ACC112 (cell line): Measurements from ENCODE around the gene UBA3.

Source experiments
- H2AFZ ChIP-seq: fragments of 200-600 bp; sonication (generic); one replicate; pipeline ENCODE4 v1.6.0; 2017; ENCODE audit warnings: antibody characterized with exemption, low read length; ENCODE audit not compliant: unreplicated experiment
- H3K27ac ChIP-seq: fragments of 200-600 bp; sonication (generic); 2 replicates; pipeline ENCODE4 v1.5.1; 2014; ENCODE audit warnings: low read depth, mild to moderate bottlenecking, antibody characterized with exemption, low read length, moderate library complexity
- H3K27me3 ChIP-seq: fragments of 200-600 bp; sonication (generic); 2 replicates; pipeline ENCODE4 v1.6.1; 2014; ENCODE audit warnings: mild to moderate bottlenecking, antibody characterized with exemption, low read length, moderate library complexity, mixed read lengths; ENCODE audit not compliant: insufficient read depth
- H3K36me3 ChIP-seq: fragments of 200-600 bp; sonication (generic); 2 replicates; pipeline ENCODE4 v1.6.1; 2016; ENCODE audit warnings: mild to moderate bottlenecking, antibody characterized with exemption, low read length, moderate library complexity, mixed read lengths; ENCODE audit not compliant: insufficient read depth
- H3K4me1 ChIP-seq: fragments of 200-600 bp; sonication (generic); one replicate; pipeline ENCODE4 v1.6.1; 2016; ENCODE audit warnings: low read length, mixed read lengths; ENCODE audit not compliant: insufficient read depth, unreplicated experiment, control insufficient read depth
- H3K4me3 ChIP-seq: fragments of 200-600 bp; sonication (generic); 2 replicates; pipeline ENCODE4 v1.5.1; 2014; ENCODE audit warnings: mild to moderate bottlenecking, low read depth, low read length
- H3K79me2 ChIP-seq: fragments of 200-600 bp; sonication (generic); one replicate; pipeline ENCODE4 v1.6.0; 2016; ENCODE audit warnings: low read length; ENCODE audit not compliant: control insufficient read depth, unreplicated experiment, insufficient read depth

The UBA3 gene

GRCh38 chr3:69087030-69087791 lies 7.0 kb upstream of the UBA3 start:
- Histone ChIP-seq H3K27ac (peak overlapping the region; percentile 94), H3K4me3 (peak overlapping the region; percentile 95), H2AFZ (no peak overlapping the region), H3K27me3 (no peaks in the 10 kb centered on the region), H3K36me3 (peaks cover 10% of the 10 kb centered on the region; the same call in 1 of the 2 replicates), H3K4me1 (peaks cover 61% of the 10 kb centered on the region), H3K79me2 (peaks cover 66% of the 10 kb centered on the region)

- H3K4me1 ChIP-seq: peaks cover 62% of the 10 kb centered on the region
- peaks cover 7% of the 10 kb centered on the region; the same call in 1 of the 2 replicates for H3K36me3 ChIP-seq
- peaks cover 55% of the 10 kb centered on the region for H3K79me2 ChIP-seq
- H2AFZ ChIP-seq: peak overlapping the region; percentile 89
- H3K27ac ChIP-seq: peak overlapping the region; percentile 94
- peak overlapping the region; percentile 95 for H3K4me3 ChIP-seq
- H3K27me3 ChIP-seq: no peaks in the 10 kb centered on the region
Measured at GRCh38 chr3:69085833-69086722, 5.9 kb upstream of the UBA3 start.

GRCh38 chr3:69085168-69085832 lies 5.1 kb upstream of the UBA3 start:
- H3K36me3 ChIP-seq: peaks cover 7% of the 10 kb centered on the region; the same call in 1 of the 2 replicates
- H3K79me2 ChIP-seq: peaks cover 48% of the 10 kb centered on the region
- peaks cover 63% of the 10 kb centered on the region for H3K4me1 ChIP-seq
- peak overlapping the region; percentile 95 for H3K4me3 ChIP-seq
- peak overlapping the region; percentile 89 for H2AFZ ChIP-seq
- H3K27me3 ChIP-seq: no peaks in the 10 kb centered on the region
- H3K27ac ChIP-seq: peak overlapping the region; percentile 94

- Histone ChIP-seq H3K27ac (peak within 1 kb of the TSS; percentile 94), H3K27me3 (no peaks in the 10 kb centered on the region), H3K36me3 (peaks cover 7% of the 10 kb centered on the region; the same call in 1 of the 2 replicates), H3K4me3 (peak within 1 kb of the TSS; percentile 95), H3K4me1 (peaks cover 56% of the 10 kb centered on the region), H2AFZ (peak within 1 kb of the TSS; percentile 89), H3K79me2 (peaks cover 45% of the 10 kb centered on the region)
Measured at GRCh38 chr3:69084326-69085167, 4.4 kb upstream of the UBA3 start, which contains the start of gene ARL6IP5. Gene ARL6IP5 (plus strand): TSS chr3:69084937. CDS start chr3:69085048, 111 bp downstream.

- Histone ChIP-seq H3K27ac (peak overlapping the region; percentile 94), H3K79me2 (peaks cover 45% of the 10 kb centered on the region), H3K36me3 (no peaks in the 10 kb centered on the region), H3K4me3 (peak overlapping the region; percentile 95), H3K4me1 (peaks cover 51% of the 10 kb centered on the region), H3K27me3 (no peaks in the 10 kb centered on the region), H2AFZ (no peak overlapping the region)
Measured at GRCh38 chr3:69082805-69083204, 2.6 kb upstream of the UBA3 start.

- peaks cover 45% of the 10 kb centered on the region for H3K79me2 ChIP-seq
- no peaks in the 10 kb centered on the region for H3K36me3 ChIP-seq
- H3K27ac ChIP-seq: peak overlapping the region; percentile 94
- H3K4me3 ChIP-seq: peak overlapping the region; percentile 95; the same call in 1 of the 2 replicates
- no peak overlapping the region for H2AFZ ChIP-seq
- H3K4me1 ChIP-seq: peaks cover 50% of the 10 kb centered on the region
- H3K27me3 ChIP-seq: no peaks in the 10 kb centered on the region
Measured at GRCh38 chr3:69082361-69082760, 2.2 kb upstream of the UBA3 start.

GRCh38 chr3:69081583-69082262 lies 1.6 kb upstream of the UBA3 start:
- H3K27me3 ChIP-seq: no peaks in the 10 kb centered on the region
- H3K4me3 ChIP-seq: no peak overlapping the region
- H3K79me2 ChIP-seq: peaks cover 45% of the 10 kb centered on the region
- H2AFZ ChIP-seq: no peak overlapping the region
- peak overlapping the region; percentile 94 for H3K27ac ChIP-seq
- no peaks in the 10 kb centered on the region for H3K36me3 ChIP-seq
- peaks cover 45% of the 10 kb centered on the region for H3K4me1 ChIP-seq

- Histone ChIP-seq H2AFZ (peak overlapping the region; percentile 52), H3K4me3 (peak overlapping the region; percentile 95), H3K27ac (no peak overlapping the region; the same call in none of the 2 replicates), H3K79me2 (peaks cover 35% of the 10 kb centered on the region), H3K4me1 (peaks cover 45% of the 10 kb centered on the region), H3K36me3 (no peaks in the 10 kb centered on the region; the same call in 1 of the 2 replicates), H3K27me3 (no peaks in the 10 kb centered on the region)
Measured at GRCh38 chr3:69079269-69080159, 651 bp downstream of the UBA3 start.

- no peaks in the 10 kb centered on the region for H3K27me3 ChIP-seq
- no peak overlapping the region for H2AFZ ChIP-seq
- peaks cover 22% of the 10 kb centered on the region for H3K36me3 ChIP-seq
- peaks cover 3% of the 10 kb centered on the region for H3K4me1 ChIP-seq
- peaks cover 32% of the 10 kb centered on the region for H3K79me2 ChIP-seq
- H3K4me3 ChIP-seq: no peak overlapping the region
- no peak overlapping the region for H3K27ac ChIP-seq
Measured at GRCh38 chr3:69072928-69073327, 7.2 kb downstream of the UBA3 start.
